Stimulated activated CD4-positive, alpha-beta T cell treated with anti-CD3 and anti-CD28 coated beads, Interleukin-2, amount 100 ng/mL, for 24 hours (primary cell): ENCODE measurements around the gene IREB2.
A peak's percentile ranks its signal among the peaks of the same experiment; 100 is the strongest.
"Not testable (repeated sequence)": the region's sequence is repeated elsewhere in the genome, so short reads cannot be mapped to it uniquely, and the experiment has no call there.

Source experiments
- DNase-seq, 2 donors: peaks; one replicate each; pipeline ENCODE4 v3.0.0-alpha.2; 2020

IREB2 gene

GRCh38 chr15:78492872-78493271 lies 54.9 kb downstream of the IREB2 start:
- no peak for DNase-seq

- DNase-seq, result no peak
Measured at GRCh38 chr15:78501857-78502256, 63.8 kb downstream of the IREB2 start.

DNA sequence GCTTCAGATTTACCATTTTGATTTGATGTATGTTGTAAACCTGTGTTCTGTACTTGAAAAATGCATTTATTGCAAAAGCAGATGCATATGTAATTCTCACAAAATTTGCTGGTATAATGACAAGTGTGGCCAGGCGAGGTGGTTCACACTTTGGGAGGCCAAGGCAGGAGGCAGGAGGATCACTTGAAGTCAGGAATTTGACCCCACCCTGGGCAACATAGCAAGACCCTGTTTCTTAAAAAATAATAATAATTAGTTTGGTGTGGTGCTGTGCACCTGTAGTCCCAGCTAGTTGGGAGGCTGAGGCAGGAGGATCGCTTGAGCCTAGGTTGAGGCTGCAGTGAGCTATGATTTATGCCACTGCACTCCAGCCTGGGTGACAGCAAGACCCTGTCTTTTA lies 64.6 kb downstream of the IREB2 start:
- DNase-seq, result no peak

- peak; percentile 79 to 85 for DNase-seq
Measured at GRCh38 chr15:78506971-78507830, 69.2 kb downstream of the IREB2 start, which contains the start of gene HYKK. Gene HYKK, plus strand, starts transcription at chr15:78507577. Its CDS starts 5,512 bp downstream, at chr15:78513089.

DNA sequence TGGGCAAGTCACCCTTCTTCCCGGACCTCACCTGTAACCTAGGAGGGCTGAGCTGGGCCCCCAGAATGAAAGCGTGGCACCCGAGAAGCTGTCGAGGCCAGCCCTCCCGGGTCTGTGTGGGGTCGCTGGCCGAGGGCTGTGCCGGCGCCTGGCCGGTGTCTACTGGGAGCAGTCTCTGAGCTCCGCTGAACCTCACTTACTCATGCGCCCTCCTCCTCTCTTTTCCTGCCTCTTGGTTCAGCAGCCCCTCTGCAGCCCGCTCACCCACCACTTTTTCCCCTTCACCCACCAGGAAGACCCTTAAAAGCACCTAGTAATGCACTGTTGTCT lies 69.8 kb downstream of the IREB2 start:
- peak in 1 of 2 donors; percentile 28 for DNase-seq

- DNase-seq, result no peak
Measured at GRCh38 chr15:78508272-78508671, 70.3 kb downstream of the IREB2 start.

DNA sequence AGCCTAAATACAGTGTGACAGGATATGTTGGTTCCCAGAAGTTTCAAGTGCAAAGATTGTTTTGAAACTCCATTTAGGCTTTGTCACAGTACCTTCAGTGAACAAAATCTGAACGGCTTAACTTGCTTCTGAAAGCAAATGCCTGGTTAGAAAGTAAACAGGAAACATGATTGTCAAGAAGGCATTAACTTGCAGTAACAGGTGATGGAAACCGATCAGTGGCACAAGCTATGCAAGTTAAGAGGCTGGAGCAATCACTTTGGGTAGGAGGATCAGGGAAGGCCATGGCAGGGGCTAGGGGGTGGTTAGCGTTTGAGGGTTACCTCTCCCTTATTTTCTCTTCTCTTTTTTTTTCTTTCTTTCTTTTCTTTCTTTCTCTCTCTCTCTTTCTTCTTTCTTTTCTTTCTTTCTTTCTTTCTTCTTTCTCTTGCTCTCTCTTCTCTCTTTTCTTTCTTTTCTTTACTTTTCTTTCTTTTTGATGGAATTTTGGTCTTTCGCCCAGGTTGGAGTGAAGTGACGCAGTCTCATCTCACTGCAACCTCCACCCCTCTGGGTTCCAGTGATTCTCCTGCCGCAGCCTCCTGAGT lies 71.8 kb downstream of the IREB2 start:
- no peak for DNase-seq

- DNase-seq, result not testable (repeated sequence)
Measured at GRCh38 chr15:78520035-78520434, 82.0 kb downstream of the IREB2 start.

GRCh38 chr15:78524230-78524629 lies 86.2 kb downstream of the IREB2 start:
- DNase-seq, result no peak

- no peak for DNase-seq
Measured at GRCh38 chr15:78527325-78527724, 89.3 kb downstream of the IREB2 start.

DNA sequence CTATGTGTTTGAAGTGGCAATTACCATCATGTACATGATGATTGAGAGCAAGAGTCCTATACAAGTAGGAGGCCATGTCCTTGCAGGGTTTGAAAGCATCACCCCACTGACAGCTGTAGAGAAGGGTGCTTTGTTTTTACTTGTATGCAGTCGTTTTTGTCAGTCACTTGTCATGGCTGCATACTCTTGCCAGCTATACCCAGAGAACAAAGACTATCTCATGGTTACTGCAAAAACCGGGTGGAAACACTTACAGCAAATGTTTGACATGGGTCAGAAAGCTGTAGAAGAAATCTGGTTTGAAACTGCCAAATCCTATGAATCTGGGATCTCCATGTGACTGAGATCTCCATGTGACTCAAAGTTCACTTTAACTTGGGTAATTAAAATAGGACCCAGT lies 95.3 kb downstream of the IREB2 start:
- DNase-seq, result no peak

GRCh38 chr15:78536134-78536533 lies 98.1 kb downstream of the IREB2 start:
- no peak for DNase-seq

GRCh38 chr15:78537266-78537905 lies 99.4 kb downstream of the IREB2 start:
- DNase-seq, result no peak

- no peak for DNase-seq
Measured at GRCh38 chr15:78538358-78538757, 100.3 kb downstream of the IREB2 start.

- peak in 1 of 2 donors; percentile 21 for DNase-seq
Measured at GRCh38 chr15:78539464-78540140, 101.6 kb downstream of the IREB2 start.

- peak; percentile 95 to 97 for DNase-seq
Measured at GRCh38 chr15:78540141-78540870, 102.3 kb downstream of the IREB2 start, which contains the start of gene PSMA4. Gene PSMA4, plus strand, starts transcription at chr15:78540444. Its CDS starts 1,484 bp downstream, at chr15:78541928.

DNA sequence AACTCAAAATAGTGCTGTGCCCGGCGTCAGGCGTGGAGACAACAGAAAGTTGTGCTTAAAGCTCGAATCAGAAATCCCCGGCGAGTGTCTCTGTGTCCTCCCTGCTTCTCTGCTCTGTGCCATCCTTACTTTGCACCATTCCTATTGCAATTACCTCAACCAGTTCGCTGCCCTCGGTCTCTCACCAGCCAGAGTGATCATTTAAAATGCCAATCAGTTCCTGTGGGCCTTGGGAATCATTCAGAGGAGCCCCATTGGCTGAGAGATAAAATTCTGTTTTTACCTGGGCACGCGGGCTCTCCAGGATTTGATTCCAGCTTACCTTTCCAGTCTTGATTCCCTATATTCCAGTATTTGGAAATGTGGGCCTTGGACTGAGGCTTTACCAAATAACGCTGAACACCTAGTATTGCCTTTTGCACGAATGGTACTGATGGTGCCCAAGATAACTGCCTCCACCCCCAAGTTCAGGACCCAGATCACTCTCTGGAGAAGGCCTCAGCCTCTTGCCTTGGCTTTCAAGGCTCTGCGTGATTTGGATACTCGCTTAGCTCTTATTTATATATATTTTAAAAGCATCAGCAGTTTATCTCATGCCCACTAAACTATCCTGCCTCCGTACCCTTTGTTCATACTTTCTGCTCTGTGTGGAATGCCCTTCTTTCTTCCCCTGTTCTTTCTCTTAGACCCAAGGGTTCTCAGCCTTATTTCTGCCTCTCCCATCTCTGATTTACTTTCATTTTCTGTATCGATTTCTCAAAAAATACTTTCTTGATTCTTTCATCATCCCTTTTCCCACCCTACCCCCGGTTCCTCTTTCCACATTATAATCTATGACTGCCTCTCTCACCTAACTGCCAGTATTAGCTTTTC lies 103.1 kb downstream of the IREB2 start:
- DNase-seq, result peak; percentile 12 to 26

DNA sequence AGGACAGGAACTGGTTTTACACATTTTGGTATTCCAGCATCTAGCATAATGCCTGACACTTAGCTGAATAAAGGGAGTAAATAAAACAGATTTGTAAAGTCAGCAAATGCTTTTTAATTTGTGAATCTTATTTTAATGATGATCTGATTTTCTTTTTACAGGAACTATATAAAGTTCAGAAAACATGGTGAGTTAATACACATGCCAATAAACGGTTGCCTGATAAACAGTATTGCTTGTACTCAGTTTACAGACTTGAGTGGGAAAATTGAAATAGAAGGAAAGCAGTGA lies 103.7 kb downstream of the IREB2 start:
- no peak for DNase-seq

- no peak for DNase-seq
Measured at GRCh38 chr15:78542647-78543046, 104.6 kb downstream of the IREB2 start.

DNA sequence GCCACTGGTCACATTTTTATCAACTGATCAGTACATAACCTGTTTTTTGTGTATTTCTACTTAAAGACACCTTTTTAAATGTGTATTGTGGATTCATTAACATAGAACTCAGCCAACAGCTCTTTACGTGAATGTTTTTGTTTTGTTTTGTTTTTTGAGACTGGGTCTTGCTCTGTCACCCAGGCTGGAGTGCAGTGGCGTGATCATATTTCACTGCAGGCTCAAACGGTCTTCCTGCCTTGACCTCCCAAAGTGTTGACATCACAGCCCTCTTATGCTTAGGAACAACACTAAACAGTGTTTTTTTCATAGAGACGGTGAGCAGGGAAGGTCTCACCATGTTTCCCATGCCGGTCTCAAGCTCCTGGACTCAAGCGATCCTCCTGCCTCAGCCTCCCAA lies 112.2 kb downstream of the IREB2 start:
- no peak for DNase-seq

- no peak for DNase-seq
Measured at GRCh38 chr15:78550815-78551214, 112.8 kb downstream of the IREB2 start.
